ENCODE measurements around the gene RGSL1.

RGSL1 gene

DNA sequence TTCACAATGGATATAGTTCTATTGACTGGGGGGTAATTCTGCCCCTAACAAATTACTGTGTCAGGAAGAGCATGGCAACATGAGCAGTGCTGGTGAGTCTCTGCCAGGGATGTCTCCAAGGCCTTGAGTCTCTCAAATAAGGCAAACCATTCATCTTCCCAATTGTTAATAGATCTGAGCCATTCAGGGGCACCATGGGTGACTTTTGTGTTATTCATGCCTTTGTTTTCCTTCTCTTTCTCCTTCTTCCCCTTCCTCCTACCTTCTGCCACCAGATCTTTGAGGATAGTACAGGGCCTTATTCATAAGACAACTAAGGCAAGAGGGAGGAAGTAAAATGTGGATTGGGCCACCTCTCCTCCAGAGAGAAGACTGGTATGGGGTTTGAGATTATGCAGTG, at the start of gene RGSL1:
Gene RGSL1 (plus strand): TSS at position 60 of the 400 bp plus-strand sequence. CDS start 20 bp downstream, at position 80.
- TF ChIP-seq, protein P1, sequence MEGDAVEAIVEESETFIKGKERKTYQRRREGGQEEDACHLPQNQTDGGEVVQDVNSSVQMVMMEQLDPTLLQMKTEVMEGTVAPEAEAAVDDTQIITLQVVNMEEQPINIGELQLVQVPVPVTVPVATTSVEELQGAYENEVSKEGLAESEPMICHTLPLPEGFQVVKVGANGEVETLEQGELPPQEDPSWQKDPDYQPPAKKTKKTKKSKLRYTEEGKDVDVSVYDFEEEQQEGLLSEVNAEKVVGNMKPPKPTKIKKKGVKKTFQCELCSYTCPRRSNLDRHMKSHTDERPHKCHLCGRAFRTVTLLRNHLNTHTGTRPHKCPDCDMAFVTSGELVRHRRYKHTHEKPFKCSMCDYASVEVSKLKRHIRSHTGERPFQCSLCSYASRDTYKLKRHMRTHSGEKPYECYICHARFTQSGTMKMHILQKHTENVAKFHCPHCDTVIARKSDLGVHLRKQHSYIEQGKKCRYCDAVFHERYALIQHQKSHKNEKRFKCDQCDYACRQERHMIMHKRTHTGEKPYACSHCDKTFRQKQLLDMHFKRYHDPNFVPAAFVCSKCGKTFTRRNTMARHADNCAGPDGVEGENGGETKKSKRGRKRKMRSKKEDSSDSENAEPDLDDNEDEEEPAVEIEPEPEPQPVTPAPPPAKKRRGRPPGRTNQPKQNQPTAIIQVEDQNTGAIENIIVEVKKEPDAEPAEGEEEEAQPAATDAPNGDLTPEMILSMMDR (IDR thresholded peaks at IDR 0.05; ENCODE audit: control insufficient read depth, extremely low read depth, insufficient read depth) = no peak
- DNase-seq (ENCODE audit: low read depth) = no peak
- H3K4me3 ChIP-seq (ENCODE audit: low read depth, low read length) = no peak within 1 kb of the TSS

DNA sequence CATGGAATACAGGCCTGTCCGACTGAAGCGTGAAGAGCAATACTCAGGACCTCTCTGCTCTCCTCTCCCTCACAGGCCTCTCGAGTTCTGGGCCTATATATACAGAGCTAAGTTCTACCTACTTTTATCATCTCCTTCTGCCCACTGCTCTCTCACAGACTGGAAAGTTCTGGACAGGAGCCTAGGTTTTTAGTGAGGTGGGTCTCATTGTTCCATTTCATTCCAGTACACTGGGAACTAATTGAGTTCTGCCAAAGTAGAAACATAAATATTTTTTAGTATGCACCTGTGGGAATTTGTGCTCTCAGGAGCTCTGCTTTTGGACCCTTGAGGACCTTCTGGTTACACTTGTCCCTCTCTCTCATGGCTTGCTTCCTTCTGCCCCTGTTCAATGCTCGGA, 49.4 kb upstream of the RGSL1 start, which contains the start of gene TEDDM1:
Gene TEDDM1 (minus strand): TSS at position 101 of the 400 bp plus-strand sequence. CDS start 182 bp downstream, outside the sequence.
- TF ChIP-seq, protein P1 (IDR thresholded peaks at IDR 0.05; ENCODE audit: control insufficient read depth, extremely low read depth, insufficient read depth) = no peak

GRCh38 chr1:182404781-182405180, 45.2 kb upstream of the RGSL1 start:
- DNase-seq (ENCODE audit: low read depth) = no peak
- TF ChIP-seq, protein P1 (IDR thresholded peaks at IDR 0.05; ENCODE audit: control insufficient read depth, extremely low read depth, insufficient read depth) = no peak
- H3K4me3 ChIP-seq (ENCODE audit: low read depth, low read length) = no peak overlapping the region

More for the DNA sequence above, 49.4 kb upstream of the RGSL1 start, which contains the start of gene TEDDM1:
- no peak for DNase-seq (ENCODE audit: low read depth)
- no peak within 1 kb of the TSS for H3K4me3 ChIP-seq (ENCODE audit: low read depth, low read length)

DNA sequence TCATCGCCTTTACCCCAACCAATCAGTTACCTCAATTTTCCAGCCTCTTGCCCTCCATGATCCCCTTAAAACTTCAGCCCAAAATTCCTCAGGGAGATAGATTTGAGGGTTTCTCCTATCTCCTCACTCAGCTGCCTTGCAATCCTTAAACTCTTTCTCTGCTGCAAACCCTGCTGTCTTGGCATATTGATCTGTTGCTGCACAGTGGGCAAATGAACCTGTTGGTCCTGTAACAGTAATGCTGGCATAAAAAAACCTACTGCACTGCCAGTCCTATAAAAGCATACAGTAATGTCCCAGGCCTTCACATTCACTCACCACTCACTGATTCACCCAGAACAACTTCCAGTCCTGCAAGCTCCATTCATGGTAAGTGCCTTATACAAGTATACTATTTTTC, 44.4 kb upstream of the RGSL1 start:
- TF ChIP-seq, protein P1 (IDR thresholded peaks at IDR 0.05; ENCODE audit: control insufficient read depth, extremely low read depth, insufficient read depth) = no peak
- DNase-seq (ENCODE audit: low read depth) = no peak
- H3K4me3 ChIP-seq (ENCODE audit: low read depth, low read length) = no peak overlapping the region

DNA sequence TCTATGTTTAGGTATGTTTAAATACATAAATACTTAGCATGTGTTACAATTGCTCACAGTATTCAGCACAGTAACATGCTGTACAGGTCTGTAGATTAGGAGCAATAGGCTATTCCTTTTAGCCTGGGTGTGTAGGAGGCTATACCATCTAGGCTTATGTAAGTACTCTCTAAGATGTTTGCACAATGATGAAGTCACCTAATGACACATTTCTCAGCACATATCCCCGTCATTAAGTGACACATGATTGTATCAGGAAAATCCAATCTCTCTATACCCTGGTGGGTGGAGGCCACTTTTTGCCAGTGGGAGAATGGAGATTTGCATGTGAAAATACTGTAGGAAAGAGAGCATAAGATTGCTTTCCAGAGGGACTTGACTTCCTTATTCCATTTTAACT, 43.9 kb upstream of the RGSL1 start:
- no peak overlapping the region for H3K4me3 ChIP-seq (ENCODE audit: low read depth, low read length)
- TF ChIP-seq, protein P1 (IDR thresholded peaks at IDR 0.05; ENCODE audit: control insufficient read depth, extremely low read depth, insufficient read depth) = no peak
- no peak for DNase-seq (ENCODE audit: low read depth)

GRCh38 chr1:182407724-182408123, 42.2 kb upstream of the RGSL1 start:
- TF ChIP-seq, protein P1 (IDR thresholded peaks at IDR 0.05; ENCODE audit: control insufficient read depth, extremely low read depth, insufficient read depth) = no peak
- H3K4me3 ChIP-seq (ENCODE audit: low read depth, low read length) = no peak overlapping the region
- DNase-seq (ENCODE audit: low read depth) = no peak

DNA sequence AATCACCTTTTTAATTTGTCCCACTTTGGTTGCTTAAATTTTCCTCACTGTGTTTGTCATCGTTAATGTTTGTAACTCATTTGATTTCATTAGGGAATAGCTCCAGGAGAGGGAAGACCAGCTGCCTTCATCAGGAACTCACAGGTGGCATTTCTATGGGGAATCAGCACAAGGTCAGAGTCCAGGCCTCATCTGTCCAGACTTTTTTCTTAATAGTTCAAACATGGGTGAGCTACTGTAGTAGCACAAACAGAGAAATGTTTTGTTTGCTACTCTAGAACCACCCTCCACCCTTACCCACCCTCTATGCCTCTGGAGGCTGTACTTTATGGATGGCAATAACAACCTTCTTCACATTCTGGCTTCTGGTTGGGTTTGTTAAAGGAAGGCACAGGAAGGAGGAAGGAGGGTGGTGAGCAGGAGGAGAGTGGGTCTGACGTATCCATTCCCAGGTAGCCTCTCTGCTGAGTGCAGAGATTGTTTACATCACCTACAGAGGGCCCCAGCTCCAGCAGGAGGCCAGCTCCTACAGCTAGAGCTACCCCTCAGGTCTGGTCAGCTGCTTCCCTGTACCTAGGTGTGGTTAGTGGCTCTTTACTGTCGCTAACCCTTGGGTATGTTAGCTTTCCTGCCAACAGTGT, 41.4 kb upstream of the RGSL1 start:
- TF ChIP-seq, protein P1 (IDR thresholded peaks at IDR 0.05; ENCODE audit: control insufficient read depth, extremely low read depth, insufficient read depth) = no peak
- no peak for DNase-seq (ENCODE audit: low read depth)
- H3K4me3 ChIP-seq (ENCODE audit: low read depth, low read length) = no peak overlapping the region
